Uterus (tissue), 2 donors: ENCODE measurements around the gene LXN.

ENCODE experiments used
- CTCF ChIP-seq, 4 experiments: fragments of 200-600 bp in 2 of 4; fragments of 450-650 bp in 2 of 4; sonication (generic) in 2 of 4; IDR thresholded peaks; one replicate each; pipeline ENCODE4 v1.5.1; 2016 to 2019; ENCODE audit warnings: antibody characterized with exemption in 4 of 4, mild to moderate bottlenecking in 2 of 4, moderate library complexity in 1 of 4
- POLR2A ChIP-seq, 2 donors: fragments of 450-650 bp; IDR thresholded peaks; one replicate each; pipeline ENCODE4 v1.6.1; 2016; ENCODE audit warnings: antibody characterized with exemption in 2 of 2, mild to moderate bottlenecking in 1 of 2, moderate library complexity in 1 of 2

- TF ChIP-seq CTCF (IDR thresholded peaks at IDR 0.05) (peak; percentile 60 to 75 (median 70)), POLR2A (IDR thresholded peaks at IDR 0.05) (peak in 1 of 2 donors; percentile 43)
These were observed at the start of gene LXN for GRCh38 chr3:158672215-158673176.
